K562 (cell line): Measurements from ENCODE around the gene HOXA13. TPM values are rescaled to one million over a fixed set of nuclear protein-coding genes. Genes with fewer than 3 reads are reported as not detected.

Experiments used
- ATAC-seq: fragments of 200-7000 bp; cut with Tn5 transposase; 3 replicates; pipeline ENCODE4 v1.9.1; 2020; ENCODE audit warnings: moderate library complexity
- BruUV-seq: library from RNA; stranded (reverse); fragments of 400-500 nt; replicated peaks from 2 replicates; lab custom pipeline; 2021; lab: Mats Ljungman, UMichigan
- CTCF ChIA-PET: fragments of 300-600 bp; formaldehyde crosslinking; extraction: SDS; loops from one replicate; lab custom pipeline; 2021; ENCODE audit warnings: low intra/inter-chr PET ratio; lab: Yijun Ruan, JAX
- POLR2A ChIA-PET: fragments of 300-600, 350-650 bp; sonication (Branson Sonifier 250); formaldehyde crosslinking; extraction: SDS; loops from one replicate; lab custom pipeline; 2021; ENCODE audit warnings: antibody characterized with exemption, inconsistent platforms; lab: Yijun Ruan, JAX
- DNase-seq, 4 experiments: peaks; one replicate each; pipeline versions ENCODE4 v3.0.0 to v3.0.0-alpha.2; 2011 to 2018; ENCODE audit warnings: low spot score in 3 of 4, mixed read lengths in 3 of 4; ENCODE audit errors: extremely low read depth in 1 of 4
- FAIRE-seq: peaks from 2 replicates; lab custom pipeline; 2011; peaks lifted over from hg19 to GRCh38; lab: Jason Lieb, UNC
- H2AFZ ChIP-seq: 2 replicates; pipeline ENCODE4 v1.6.0; 2011; ENCODE audit warnings: low read depth, low read length, control low read depth, inconsistent platforms
- H3K27ac ChIP-seq: fragments of 200-600 bp; 3 replicates; pipeline ENCODE4 v1.8.0; 2011; ENCODE audit warnings: low read depth, mild to moderate bottlenecking, control low read depth, inconsistent platforms, low read length, moderate library complexity, mixed read lengths; ENCODE audit errors: extremely low read depth
- H3K27me3 ChIP-seq, 2 experiments: fragments of 300-600 bp in 1 of 2; 2 replicates in 1 of 2; 3 replicates in 1 of 2; pipeline versions ENCODE4 v1.6.0 to v1.8.0; 2011; ENCODE audit warnings: inconsistent platforms in 2 of 2, low read length in 2 of 2, mild to moderate bottlenecking in 1 of 2, mixed read lengths in 1 of 2, moderate library complexity in 1 of 2; ENCODE audit not compliant: control insufficient read depth in 2 of 2, insufficient read depth in 2 of 2
- H3K36me3 ChIP-seq: fragments of 300-600 bp; 3 replicates; pipeline ENCODE4 v1.8.0; 2011; ENCODE audit warnings: mild to moderate bottlenecking, low read length, inconsistent platforms; ENCODE audit not compliant: control insufficient read depth, insufficient read depth
- H3K4me1 ChIP-seq, 2 experiments: fragments of 200-600 bp in 1 of 2; replicated peaks in 1 of 2; 2 replicates in 1 of 2; 3 replicates in 1 of 2; pipeline versions ENCODE4 v1.5.1 to v1.8.0; 2011; ENCODE audit warnings: inconsistent platforms in 2 of 2, low read length in 2 of 2, mild to moderate bottlenecking in 1 of 2, mixed read lengths in 1 of 2, moderate library complexity in 1 of 2; ENCODE audit not compliant: control insufficient read depth in 2 of 2, insufficient read depth in 2 of 2
- H3K4me2 ChIP-seq: 2 replicates; pipeline ENCODE4 v1.6.1; 2011; ENCODE audit warnings: low read length, control low read depth, inconsistent platforms, mixed read lengths; ENCODE audit not compliant: insufficient read depth
- H3K4me3 ChIP-seq: fragments of 200-600 bp; sonication (generic), shearing (Covaris generic); 2 replicates; pipeline ENCODE4 v1.5.1; 2016; ENCODE audit warnings: control low read depth, inconsistent platforms
- H3K79me2 ChIP-seq: fragments of 200-600 bp; 3 replicates; pipeline ENCODE4 v1.8.0; 2011; ENCODE audit warnings: low read length, inconsistent platforms; ENCODE audit not compliant: control insufficient read depth, insufficient read depth
- H3K9ac ChIP-seq, 2 experiments: 2 replicates each; pipeline versions ENCODE4 v1.6.0 to v1.6.1; 2011; ENCODE audit warnings: low read depth in 2 of 2, low read length in 2 of 2, control low read depth in 1 of 2, inconsistent platforms in 1 of 2, mild to moderate bottlenecking in 1 of 2, mixed read lengths in 1 of 2; ENCODE audit not compliant: insufficient read depth in 1 of 2
- H3K9me1 ChIP-seq: one replicate; pipeline ENCODE4 v1.6.0; 2011; ENCODE audit warnings: inconsistent platforms, mild to moderate bottlenecking, low read length, moderate library complexity; ENCODE audit not compliant: control insufficient read depth, insufficient read depth
- H3K9me3 ChIP-seq: replicated peaks from 2 replicates; pipeline ENCODE4 v1.5.1; 2011; ENCODE audit warnings: low read depth, low read length, inconsistent platforms; ENCODE audit not compliant: control insufficient read depth, insufficient read depth
- H4K20me1 ChIP-seq: replicated peaks from 2 replicates; pipeline ENCODE4 v1.6.1; 2011; ENCODE audit warnings: low read length, inconsistent platforms, mixed read lengths; ENCODE audit not compliant: control insufficient read depth, insufficient read depth
- ADNP ChIP-seq: fragments of 200-800 bp; sonication (Bioruptor generic); IDR thresholded peaks from 2 replicates; pipeline ENCODE4 v1.6.1; 2016; ENCODE audit warnings: missing genetic modification characterization, missing compliant biosample characterization
- ETV1 ChIP-seq: fragments of 450-650 bp; conservative IDR thresholded peaks from 2 replicates; pipeline ENCODE4 v1.6.1; 2016; ENCODE audit warnings: missing genetic modification characterization, control low read depth, low read depth, missing compliant biosample characterization
- GABPB2 ChIP-seq: fragments of 250-450 bp; sonication (Bioruptor Pico); conservative IDR thresholded peaks from 2 replicates; pipeline ENCODE4 v1.5.1; 2021; ENCODE audit warnings: mild to moderate bottlenecking
- HINFP ChIP-seq: fragments of 450-650 bp; conservative IDR thresholded peaks from 2 replicates; pipeline ENCODE4 v1.6.1; 2016; ENCODE audit warnings: missing genetic modification characterization, low read depth, mild to moderate bottlenecking, control low read depth, missing compliant biosample characterization
- PREB ChIP-seq: sonication (generic); formaldehyde crosslinking; IDR thresholded peaks from 2 replicates; pipeline ENCODE4 v1.8.1; 2023; ENCODE audit warnings: mild to moderate bottlenecking, missing genetic modification reagents
- RFX7 ChIP-seq: fragments of 250-450 bp; sonication (Bioruptor Pico); IDR thresholded peaks from 2 replicates; pipeline ENCODE4 v1.5.1; 2021; ENCODE audit warnings: mild to moderate bottlenecking
- SFPQ ChIP-seq: fragments of 200-400 bp; formaldehyde crosslinking; IDR thresholded peaks from 2 replicates; pipeline ENCODE4 v1.6.1; 2017; ENCODE audit warnings: mild to moderate bottlenecking, low read depth, low read length, moderate library complexity
- TBL1XR1 ChIP-seq, 2 experiments: IDR thresholded peaks; 2 replicates each; pipeline ENCODE4 v1.6.1; 2012; ENCODE audit warnings: improper control_type of control experiment in 2 of 2, low read length in 2 of 2, mild to moderate bottlenecking in 1 of 2
- WGBS: fragments of 100-300 bp; shearing (Covaris generic); methylation state at CpG from one replicate; pipeline ENCODE4 v1.1.6; 2016; ENCODE audit warnings: low coverage, mixed read lengths; ENCODE audit not compliant: insufficient coverage; ENCODE audit errors: missing lambda C conversion rate; 5-methylcytosine and 5-hydroxymethylcytosine counted together
- in situ Hi-C: fragments of 300-500 bp; cut with MboI; formaldehyde crosslinking; loops from 4 replicates; pipeline ENCODE4 v1.15.0; 2018; ENCODE audit warnings: inconsistent platforms, mixed read lengths
- intact Hi-C: fragments of 100-400 bp; cut with micrococcal nuclease; formaldehyde crosslinking; loops from 2 replicates; pipeline ENCODE4 v1.14.2; 2022
- polyA plus RNA-seq, 8 experiments: library from polyadenylated mRNA; depleted of rRNA in 4 of 8; stranded (reverse) in 5 of 8; unstranded in 3 of 8; fragments of >200 nt; fragmentation: Nextera tagmentation in 2 of 8; fragmentation: Illumina TruSeq in 1 of 8; extraction: Ambion mirVana in 2 of 8; extraction: Trizol in 1 of 8; gene quantifications; 2 replicates each; pipeline versions ENCODE4 v1.2.1 to v1.2.3, GENCODE V29; 2011 to 2014; ENCODE audit warnings: inconsistent platforms in 1 of 8, missing spikeins in 1 of 8
- total RNA-seq, 7 experiments: library from RNA; depleted of rRNA in 6 of 7; stranded (reverse); fragments of >200 nt in 6 of 7; fragmentation: Illumina TruSeq in 2 of 7; extraction: Trizol in 2 of 7; gene quantifications; 2 replicates each; pipeline versions ENCODE4 v1.2.1 to v1.2.3, GENCODE V29; 2011 to 2021; ENCODE audit warnings: low replicate concordance in 1 of 7
- TF ChIP-seq, protein P1 (sequence below): fragments of 200-800 bp; sonication (Bioruptor generic); IDR thresholded peaks from 2 replicates; pipeline ENCODE4 v1.6.1; 2016; ENCODE audit warnings: missing genetic modification characterization, missing compliant biosample characterization

HOXA13 gene
- total and polyA plus RNA-seq, 9 of the 15 experiments (the other 6 are each of a cell fraction or from before 2014, with no cell fraction given), result not detected

- DNase-seq, result no peak
- H3K79me2 ChIP-seq, result no peaks in the 10 kb centered on the region
- POLR2A ChIA-PET, result no interaction called here
These were observed 18.1 kb downstream of the HOXA13 start for GRCh38 chr7:27181795-27182275.

More at GRCh38 chr7:27181795-27182275, 18.1 kb downstream of the HOXA13 start:
- WGBS, result 3% methylated on average over 4 of the region's 4 CpGs
- CTCF ChIA-PET, result no interaction called here
- TF ChIP-seq, protein P1, sequence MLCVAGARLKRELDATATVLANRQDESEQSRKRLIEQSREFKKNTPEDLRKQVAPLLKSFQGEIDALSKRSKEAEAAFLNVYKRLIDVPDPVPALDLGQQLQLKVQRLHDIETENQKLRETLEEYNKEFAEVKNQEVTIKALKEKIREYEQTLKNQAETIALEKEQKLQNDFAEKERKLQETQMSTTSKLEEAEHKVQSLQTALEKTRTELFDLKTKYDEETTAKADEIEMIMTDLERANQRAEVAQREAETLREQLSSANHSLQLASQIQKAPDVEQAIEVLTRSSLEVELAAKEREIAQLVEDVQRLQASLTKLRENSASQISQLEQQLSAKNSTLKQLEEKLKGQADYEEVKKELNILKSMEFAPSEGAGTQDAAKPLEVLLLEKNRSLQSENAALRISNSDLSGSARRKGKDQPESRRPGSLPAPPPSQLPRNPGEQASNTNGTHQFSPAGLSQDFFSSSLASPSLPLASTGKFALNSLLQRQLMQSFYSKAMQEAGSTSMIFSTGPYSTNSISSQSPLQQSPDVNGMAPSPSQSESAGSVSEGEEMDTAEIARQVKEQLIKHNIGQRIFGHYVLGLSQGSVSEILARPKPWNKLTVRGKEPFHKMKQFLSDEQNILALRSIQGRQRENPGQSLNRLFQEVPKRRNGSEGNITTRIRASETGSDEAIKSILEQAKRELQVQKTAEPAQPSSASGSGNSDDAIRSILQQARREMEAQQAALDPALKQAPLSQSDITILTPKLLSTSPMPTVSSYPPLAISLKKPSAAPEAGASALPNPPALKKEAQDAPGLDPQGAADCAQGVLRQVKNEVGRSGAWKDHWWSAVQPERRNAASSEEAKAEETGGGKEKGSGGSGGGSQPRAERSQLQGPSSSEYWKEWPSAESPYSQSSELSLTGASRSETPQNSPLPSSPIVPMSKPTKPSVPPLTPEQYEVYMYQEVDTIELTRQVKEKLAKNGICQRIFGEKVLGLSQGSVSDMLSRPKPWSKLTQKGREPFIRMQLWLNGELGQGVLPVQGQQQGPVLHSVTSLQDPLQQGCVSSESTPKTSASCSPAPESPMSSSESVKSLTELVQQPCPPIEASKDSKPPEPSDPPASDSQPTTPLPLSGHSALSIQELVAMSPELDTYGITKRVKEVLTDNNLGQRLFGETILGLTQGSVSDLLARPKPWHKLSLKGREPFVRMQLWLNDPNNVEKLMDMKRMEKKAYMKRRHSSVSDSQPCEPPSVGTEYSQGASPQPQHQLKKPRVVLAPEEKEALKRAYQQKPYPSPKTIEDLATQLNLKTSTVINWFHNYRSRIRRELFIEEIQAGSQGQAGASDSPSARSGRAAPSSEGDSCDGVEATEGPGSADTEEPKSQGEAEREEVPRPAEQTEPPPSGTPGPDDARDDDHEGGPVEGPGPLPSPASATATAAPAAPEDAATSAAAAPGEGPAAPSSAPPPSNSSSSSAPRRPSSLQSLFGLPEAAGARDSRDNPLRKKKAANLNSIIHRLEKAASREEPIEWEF (CRISPR knock-in tag), result no peak
- TF ChIP-seq HINFP (tag), result no peak
- TF ChIP-seq ETV1, result no peak
- no peak for TF ChIP-seq ADNP (tag)
- no peak for TF ChIP-seq PREB
- no peak for TF ChIP-seq RFX7 (CRISPR knock-in tag)
- TF ChIP-seq TBL1XR1 (IDR thresholded peaks at IDR 0.05; ENCODE audit: low read length in 2 of 2), result no peak
- TF ChIP-seq SFPQ, result no peak
- TF ChIP-seq GABPB2 (CRISPR knock-in tag), result no peak
- TF ChIP-seq, all 486 proteins: peak for 0
- Histone ChIP-seq H3K4me2 (no peak overlapping the region), H3K9me1 (no peaks in the 10 kb centered on the region), H3K4me3 (no peak overlapping the region), H3K4me1 (peaks cover 0 to 24% of the 10 kb centered on the region in 2 experiments; a peak in 2 of 5 replicates), H3K27ac (no peak overlapping the region), H3K36me3 (no peaks in the 10 kb centered on the region), H3K9me3 (no peaks in the 10 kb centered on the region; the same call in 1 of the 2 replicates), H3K9ac (no peak overlapping the region), H3K27me3 (peaks cover 43 to 74% of the 10 kb centered on the region in 2 experiments), H4K20me1 (no peaks in the 10 kb centered on the region), H2AFZ (no peak overlapping the region)
- no peak for ATAC-seq
- in situ Hi-C loops (no loop called here), intact Hi-C loops (no loop called here)
- FAIRE-seq, result no peak
- no TSS peak for BruUV-seq
